Endothelial cell (in vitro differentiated cells): ENCODE results near the gene SCNN1A. TPM values are rescaled to one million over a fixed set of nuclear protein-coding genes. Genes with fewer than 3 reads are reported as not detected.

Experiments
- DNase-seq: peaks from one replicate; pipeline ENCODE4 v3.0.0; 2021; ENCODE audit warnings: low spot score
- H3K27ac Mint-ChIP-seq: one replicate; pipeline ENCODE4 v1.8.0; 2021; ENCODE audit warnings: mixed read lengths, inconsistent platforms; ENCODE audit not compliant: unreplicated experiment
- H3K27me3 Mint-ChIP-seq: one replicate; pipeline ENCODE4 v1.8.0; 2021; ENCODE audit warnings: mild to moderate bottlenecking, moderate library complexity, mixed read lengths, inconsistent platforms; ENCODE audit not compliant: unreplicated experiment
- H3K36me3 Mint-ChIP-seq: one replicate; pipeline ENCODE4 v1.8.0; 2021; ENCODE audit warnings: mild to moderate bottlenecking, low read depth, mixed read lengths, inconsistent platforms; ENCODE audit not compliant: unreplicated experiment
- H3K4me1 Mint-ChIP-seq: one replicate; pipeline ENCODE4 v1.8.0; 2021; ENCODE audit warnings: mild to moderate bottlenecking, mixed read lengths, inconsistent platforms; ENCODE audit not compliant: unreplicated experiment
- H3K4me3 Mint-ChIP-seq: one replicate; pipeline ENCODE4 v1.8.0; 2021; ENCODE audit warnings: mild to moderate bottlenecking, mixed read lengths, inconsistent platforms; ENCODE audit not compliant: unreplicated experiment
- H3K9me3 Mint-ChIP-seq: one replicate; pipeline ENCODE4 v1.8.0; 2021; ENCODE audit warnings: mixed read lengths, inconsistent platforms; ENCODE audit not compliant: unreplicated experiment
- total RNA-seq: library from RNA; stranded (reverse); fragmentation: NEBNext Ultra II Directional; extraction: Animal tissue kit (Norgen Biotek cat#: 25700); gene quantifications from one replicate; pipeline ENCODE4 v1.2.1, GENCODE V29; 2021; ENCODE audit not compliant: unreplicated experiment
- TF ChIP-seq, protein P1 (sequence below): fragments of 200-600 bp; sonication (generic); IDR thresholded peaks from one replicate; pipeline ENCODE4 v1.5.0; 2021; ENCODE audit warnings: antibody characterized with exemption; ENCODE audit not compliant: unreplicated experiment

SCNN1A gene
- total RNA-seq, 1 donor from 2014 or later: 2.2 TPM

DNA sequence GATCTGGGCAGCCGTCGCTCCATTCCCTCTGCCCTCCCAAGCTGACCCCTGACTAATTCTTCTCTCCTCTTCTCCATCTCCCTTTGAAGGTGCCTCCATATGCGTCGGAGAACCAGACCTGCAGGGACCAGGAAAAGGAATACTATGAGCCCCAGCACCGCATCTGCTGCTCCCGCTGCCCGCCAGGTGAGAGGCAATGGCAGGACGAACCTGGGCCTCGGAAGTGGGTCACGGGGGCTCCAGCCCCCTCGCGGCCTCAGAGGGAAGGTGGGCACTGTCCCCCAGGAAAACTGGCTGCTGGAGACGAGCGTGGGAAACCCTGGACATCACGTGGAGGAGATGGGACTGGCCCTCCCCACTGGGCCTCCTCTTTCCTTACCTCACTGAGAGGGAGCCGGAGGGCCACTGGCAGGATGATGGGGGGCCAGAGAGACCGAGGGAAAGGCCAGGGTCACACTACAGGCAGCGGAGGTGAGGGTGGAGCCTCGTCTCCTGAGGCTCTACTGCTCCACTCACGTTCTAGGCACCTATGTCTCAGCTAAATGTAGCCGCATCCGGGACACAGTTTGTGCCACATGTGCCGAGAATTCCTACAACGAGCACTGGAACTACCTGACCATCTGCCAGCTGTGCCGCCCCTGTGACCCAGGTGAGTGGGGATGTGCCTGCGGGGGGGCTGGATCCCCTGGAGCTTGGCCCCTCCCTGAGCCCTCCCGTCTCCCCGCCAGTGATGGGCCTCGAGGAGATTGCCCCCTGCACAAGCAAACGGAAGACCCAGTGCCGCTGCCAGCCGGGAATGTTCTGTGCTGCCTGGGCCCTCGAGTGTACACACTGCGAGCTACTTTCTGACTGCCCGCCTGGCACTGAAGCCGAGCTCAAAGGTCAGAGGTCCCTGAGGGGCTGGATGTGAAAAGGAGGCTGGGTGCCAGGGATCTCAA is 9.4 kb upstream of the SCNN1A start:
- Mint-ChIP-seq H3K4me3 (peak overlapping the region; percentile 69), H3K9me3 (no peaks in the 10 kb centered on the region), H3K27ac (no peak overlapping the region), H3K27me3 (peaks cover 8% of the 10 kb centered on the region), H3K4me1 (peaks cover 11% of the 10 kb centered on the region), H3K36me3 (peaks cover 14% of the 10 kb centered on the region)
- TF ChIP-seq, protein P1, sequence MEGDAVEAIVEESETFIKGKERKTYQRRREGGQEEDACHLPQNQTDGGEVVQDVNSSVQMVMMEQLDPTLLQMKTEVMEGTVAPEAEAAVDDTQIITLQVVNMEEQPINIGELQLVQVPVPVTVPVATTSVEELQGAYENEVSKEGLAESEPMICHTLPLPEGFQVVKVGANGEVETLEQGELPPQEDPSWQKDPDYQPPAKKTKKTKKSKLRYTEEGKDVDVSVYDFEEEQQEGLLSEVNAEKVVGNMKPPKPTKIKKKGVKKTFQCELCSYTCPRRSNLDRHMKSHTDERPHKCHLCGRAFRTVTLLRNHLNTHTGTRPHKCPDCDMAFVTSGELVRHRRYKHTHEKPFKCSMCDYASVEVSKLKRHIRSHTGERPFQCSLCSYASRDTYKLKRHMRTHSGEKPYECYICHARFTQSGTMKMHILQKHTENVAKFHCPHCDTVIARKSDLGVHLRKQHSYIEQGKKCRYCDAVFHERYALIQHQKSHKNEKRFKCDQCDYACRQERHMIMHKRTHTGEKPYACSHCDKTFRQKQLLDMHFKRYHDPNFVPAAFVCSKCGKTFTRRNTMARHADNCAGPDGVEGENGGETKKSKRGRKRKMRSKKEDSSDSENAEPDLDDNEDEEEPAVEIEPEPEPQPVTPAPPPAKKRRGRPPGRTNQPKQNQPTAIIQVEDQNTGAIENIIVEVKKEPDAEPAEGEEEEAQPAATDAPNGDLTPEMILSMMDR: no peak
- no peak for DNase-seq

DNA sequence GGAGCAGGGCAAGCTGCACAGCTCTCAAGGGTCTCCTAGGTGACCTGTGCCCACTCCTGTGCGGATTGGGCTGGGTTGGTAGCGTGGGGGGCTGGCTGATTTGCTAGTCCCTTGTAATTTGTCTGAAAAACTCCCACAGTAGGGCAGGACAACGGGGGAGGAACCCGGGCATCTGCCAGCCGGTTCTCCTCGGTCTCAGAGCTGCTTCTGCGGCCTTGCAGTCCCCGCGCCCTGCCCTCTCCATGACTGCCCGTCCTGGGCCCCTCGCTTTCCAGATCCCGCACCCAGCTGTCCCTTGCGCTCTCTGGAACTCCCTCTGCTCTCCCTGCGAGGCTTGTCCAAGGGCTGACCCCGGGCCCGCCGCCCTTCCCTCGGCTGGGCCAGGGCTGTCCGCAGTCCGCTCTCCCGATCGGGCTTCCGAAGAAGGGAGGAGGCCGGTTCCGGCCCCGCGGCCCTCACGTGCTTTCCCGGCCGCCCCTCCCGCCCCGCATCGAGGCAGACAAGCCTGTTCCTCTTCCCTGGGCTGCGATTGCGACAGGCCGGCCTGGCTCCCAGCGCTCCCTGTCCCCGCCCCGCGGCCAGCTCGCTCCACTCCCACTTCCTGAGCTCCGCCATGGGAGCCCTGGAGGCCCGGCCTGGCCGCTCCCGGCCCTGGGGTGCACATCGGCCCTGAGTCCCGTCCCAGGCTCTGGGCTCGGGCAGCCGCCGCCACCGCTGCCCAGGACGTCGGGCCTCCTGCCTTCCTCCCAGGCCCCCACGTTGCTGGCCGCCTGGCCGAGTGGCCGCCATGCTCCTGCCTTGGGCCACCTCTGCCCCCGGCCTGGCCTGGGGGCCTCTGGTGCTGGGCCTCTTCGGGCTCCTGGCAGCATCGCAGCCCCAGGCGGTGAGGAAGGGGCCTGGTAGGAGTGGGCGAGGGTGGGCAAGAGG is 8.5 kb upstream of the SCNN1A start, which contains the start of gene LTBR:
Gene LTBR, plus strand, starts transcription at position 591 of the 927 bp plus-strand sequence. Its CDS starts 197 bp downstream, at position 788.
- H3K27ac Mint-ChIP-seq: no peak within 1 kb of the TSS
- peaks cover 8% of the 10 kb centered on the region for H3K27me3 Mint-ChIP-seq
- H3K4me1 Mint-ChIP-seq: peaks cover 11% of the 10 kb centered on the region
- H3K9me3 Mint-ChIP-seq: no peaks in the 10 kb centered on the region
- H3K36me3 Mint-ChIP-seq: peaks cover 11% of the 10 kb centered on the region
- peak within 1 kb of the TSS; percentile 69 for H3K4me3 Mint-ChIP-seq
- TF ChIP-seq, protein P1: no peak
- peak; percentile 80 for DNase-seq

DNA sequence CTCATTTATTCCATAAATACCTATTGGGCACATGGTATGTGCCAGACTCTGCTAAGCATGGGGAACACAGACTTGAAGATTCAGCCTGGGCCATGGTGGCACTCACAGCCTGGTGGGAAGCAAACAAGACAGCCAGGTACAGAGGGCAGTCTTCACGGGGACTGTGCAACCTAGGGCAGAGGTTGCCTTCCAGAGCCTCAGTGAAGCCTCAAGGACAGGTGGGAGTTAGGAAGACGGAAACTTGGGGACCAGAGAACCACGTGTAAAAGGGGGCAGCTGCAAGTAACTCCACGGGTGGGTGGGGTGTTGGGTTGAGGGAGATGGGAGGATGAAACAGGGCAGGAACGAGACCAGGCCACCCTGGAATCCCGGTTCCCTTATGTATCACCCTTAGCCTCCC is 7.6 kb upstream of the SCNN1A start:
- Mint-ChIP-seq H3K36me3 (peaks cover 4% of the 10 kb centered on the region), H3K27ac (no peak overlapping the region), H3K27me3 (peaks cover 8% of the 10 kb centered on the region), H3K4me3 (peak overlapping the region; percentile 62), H3K9me3 (no peaks in the 10 kb centered on the region), H3K4me1 (peaks cover 11% of the 10 kb centered on the region)
- TF ChIP-seq, protein P1: no peak
- no peak for DNase-seq

DNA sequence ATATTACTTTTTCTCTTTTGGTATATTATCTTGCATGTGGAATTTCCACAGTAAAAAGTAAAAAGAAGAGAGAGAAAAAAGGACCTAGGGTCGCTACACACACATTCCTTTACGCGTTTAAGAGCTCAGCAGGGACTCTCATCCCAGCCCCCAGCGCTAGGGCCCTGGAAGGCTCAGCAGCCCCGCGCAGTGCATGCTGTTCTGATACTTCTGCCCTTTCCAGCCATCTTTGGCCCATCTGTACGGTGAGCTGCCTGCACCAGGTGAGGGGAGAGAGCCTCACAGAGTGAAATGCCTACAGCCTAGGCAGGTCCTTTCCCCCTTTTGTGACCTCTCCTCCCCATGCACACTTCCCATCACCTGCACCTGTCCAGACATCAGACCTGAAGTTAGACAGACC is 7.0 kb upstream of the SCNN1A start:
- peaks cover 11% of the 10 kb centered on the region for H3K4me1 Mint-ChIP-seq
- H3K27me3 Mint-ChIP-seq: peaks cover 13% of the 10 kb centered on the region
- no peak for DNase-seq
- peaks cover 4% of the 10 kb centered on the region for H3K36me3 Mint-ChIP-seq
- H3K4me3 Mint-ChIP-seq: peak overlapping the region; percentile 62
- no peaks in the 10 kb centered on the region for H3K9me3 Mint-ChIP-seq
- H3K27ac Mint-ChIP-seq: no peak overlapping the region
- TF ChIP-seq, protein P1: no peak
